PFSK-1 (cell line): ENCODE data around the gene OPCML.
A peak's percentile ranks its signal among the peaks of the same experiment; 100 is the strongest.

ENCODE experiments used
- POLR2AphosphoS5 ChIP-seq: IDR thresholded peaks from 2 replicates; pipeline ENCODE4 v1.6.1; 2012; ENCODE audit warnings: low read depth, mild to moderate bottlenecking, control low read depth, low read length, moderate library complexity
- REST ChIP-seq, 2 experiments: IDR thresholded peaks; 2 replicates each; pipeline versions ENCODE4 v1.6.1 to v1.8.0; 2011 to 2012; ENCODE audit warnings: low read depth in 2 of 2, low read length in 2 of 2, control low read depth in 1 of 2, inconsistent platforms in 1 of 2, mild to moderate bottlenecking in 1 of 2, moderate library complexity in 1 of 2; ENCODE audit not compliant: insufficient read depth in 1 of 2
- SIN3A ChIP-seq: IDR thresholded peaks from 2 replicates; pipeline ENCODE4 v1.6.1; 2012; ENCODE audit warnings: mild to moderate bottlenecking, low read length, moderate library complexity, borderline replicate concordance; ENCODE audit not compliant: insufficient read depth
- TAF1 ChIP-seq: IDR thresholded peaks from 2 replicates; pipeline ENCODE4 v1.6.1; 2012; ENCODE audit warnings: low read length, control low read depth, borderline replicate concordance; ENCODE audit not compliant: insufficient read depth

- TF ChIP-seq TAF1 = no peak
- TF ChIP-seq POLR2AphosphoS5 = no peak
- TF ChIP-seq SIN3A = no peak
- TF ChIP-seq REST (IDR thresholded peaks at IDR 0.05; ENCODE audit: insufficient read depth in 1 of 2, low read depth in 2 of 2, low read length in 2 of 2) = peak in 1 of 2 experiments; percentile 78; a peak in 2 of 4 replicates
Observed at GRCh38 chr11:132780046-132780445, 752.3 kb downstream of the OPCML start.
